Activated CD4-positive, alpha-beta memory T cell treated with anti-CD3 and anti-CD28 coated beads, Interleukin-2, amount 10 ng/mL, durations not matched to agents 7 days and 5 days (primary cell): Measurements from ENCODE around the gene C14orf132. TPM values are rescaled to one million over a fixed set of nuclear protein-coding genes. Genes with fewer than 3 reads are reported as not detected.
"Not testable (repeated sequence)": the region's sequence is repeated elsewhere in the genome, so short reads cannot be mapped to it uniquely, and the experiment has no call there.

Source experiments
- CTCF ChIA-PET: fragments of 350-600 bp; sonication (Branson Sonifier 250); formaldehyde crosslinking; loops from one replicate; lab custom pipeline; 2021; ENCODE audit warnings: antibody characterized with exemption, inconsistent platforms; lab: Charles Lee
- POLR2A ChIA-PET: fragments of 350-600 bp; sonication (Branson Sonifier 250); formaldehyde crosslinking; loops from one replicate; lab custom pipeline; 2021; ENCODE audit warnings: antibody characterized with exemption; lab: Charles Lee
- DNase-seq: peaks from one replicate; pipeline ENCODE4 v3.0.0-alpha.2; 2020
- H3K27ac Mint-ChIP-seq: one replicate; pipeline ENCODE4 v1.8.0; 2021; ENCODE audit warnings: mild to moderate bottlenecking, mixed read lengths
- H3K27me3 Mint-ChIP-seq: one replicate; pipeline ENCODE4 v1.8.0; 2021; ENCODE audit warnings: mixed read lengths
- H3K36me3 Mint-ChIP-seq: one replicate; pipeline ENCODE4 v1.8.0; 2021; ENCODE audit warnings: low read depth, mixed read lengths
- H3K4me1 Mint-ChIP-seq: one replicate; pipeline ENCODE4 v1.8.0; 2021; ENCODE audit warnings: mixed read lengths
- H3K4me3 Mint-ChIP-seq: one replicate; pipeline ENCODE4 v1.8.0; 2021; ENCODE audit warnings: mild to moderate bottlenecking, mixed read lengths
- H3K9me3 Mint-ChIP-seq: one replicate; pipeline ENCODE4 v1.8.0; 2021; ENCODE audit warnings: mixed read lengths
- total RNA-seq, 2 experiments: library from RNA; stranded (reverse); gene quantifications; one replicate each; pipeline ENCODE4 v1.2.3, GENCODE V29; 2021

C14orf132 gene
- total RNA-seq, 2 experiments from 2014 or later, result 1.1 to 1.2 TPM

GRCh38 chr14:96072076-96072475 lies 32.9 kb downstream of the C14orf132 start:
- ChIA-PET POLR2A (no interaction called here), CTCF (no interaction called here)
- no peaks in the 10 kb centered on the region for H3K36me3 Mint-ChIP-seq
- DNase-seq, result no peak
- H3K4me1 Mint-ChIP-seq, result no peaks in the 10 kb centered on the region
- H3K27ac Mint-ChIP-seq, result no peak overlapping the region
- no peaks in the 10 kb centered on the region for H3K9me3 Mint-ChIP-seq
- H3K4me3 Mint-ChIP-seq, result no peak overlapping the region
- H3K27me3 Mint-ChIP-seq, result peaks cover 12% of the 10 kb centered on the region

DNA sequence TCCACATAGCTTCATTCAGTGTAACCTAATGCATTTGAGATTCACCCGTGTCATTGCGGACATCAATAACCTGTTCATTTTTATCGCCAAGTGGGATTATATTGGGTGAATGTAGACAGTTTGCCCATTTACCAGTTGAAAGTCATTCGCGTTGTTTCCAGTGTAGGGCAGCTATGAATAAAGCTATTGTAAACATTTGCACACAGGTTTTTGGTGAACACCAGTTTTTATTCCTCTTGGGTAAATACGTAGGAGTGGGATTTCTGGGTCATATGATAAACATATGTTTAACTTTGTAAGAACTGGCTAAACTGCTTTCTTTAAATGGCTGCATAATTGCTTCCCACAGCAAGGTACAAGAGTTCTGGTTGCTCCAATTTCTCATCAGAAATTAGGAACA lies 33.6 kb downstream of the C14orf132 start:
- CTCF ChIA-PET, result no interaction called here
- no peaks in the 10 kb centered on the region for H3K4me1 Mint-ChIP-seq
- H3K27ac Mint-ChIP-seq, result no peak overlapping the region
- H3K27me3 Mint-ChIP-seq, result peaks cover 12% of the 10 kb centered on the region
- no peak for DNase-seq
- no peaks in the 10 kb centered on the region for H3K9me3 Mint-ChIP-seq
- POLR2A ChIA-PET, result no interaction called here
- H3K4me3 Mint-ChIP-seq, result no peak overlapping the region
- H3K36me3 Mint-ChIP-seq, result no peaks in the 10 kb centered on the region

GRCh38 chr14:96073260-96074039 lies 34.3 kb downstream of the C14orf132 start:
- H3K36me3 Mint-ChIP-seq, H3K9me3 Mint-ChIP-seq, H3K4me1 Mint-ChIP-seq, H3K27ac Mint-ChIP-seq, DNase-seq, POLR2A ChIA-PET, CTCF ChIA-PET, H3K4me3 Mint-ChIP-seq: not testable (repeated sequence)
- H3K27me3 Mint-ChIP-seq, result peaks cover 12% of the 10 kb centered on the region

- CTCF ChIA-PET, result no interaction called here
- H3K27me3 Mint-ChIP-seq, result peaks cover 12% of the 10 kb centered on the region
- no peak for DNase-seq
Observed at GRCh38 chr14:96077983-96078624, 38.9 kb downstream of the C14orf132 start.

GRCh38 chr14:96078625-96079016 lies 39.5 kb downstream of the C14orf132 start:
- Mint-ChIP-seq H3K4me1 (no peaks in the 10 kb centered on the region), H3K27ac (no peak overlapping the region), H3K9me3 (no peaks in the 10 kb centered on the region), H3K36me3 (no peaks in the 10 kb centered on the region), H3K4me3 (no peak overlapping the region), H3K27me3 (peaks cover 11% of the 10 kb centered on the region)
- CTCF ChIA-PET, result no interaction called here
- no peak for DNase-seq
- POLR2A ChIA-PET, result no interaction called here

More at GRCh38 chr14:96077983-96078624, 38.9 kb downstream of the C14orf132 start:
- Mint-ChIP-seq H3K27ac (no peak overlapping the region), H3K4me3 (no peak overlapping the region), H3K9me3 (no peaks in the 10 kb centered on the region), H3K36me3 (no peaks in the 10 kb centered on the region), H3K4me1 (no peaks in the 10 kb centered on the region)
- POLR2A ChIA-PET, result no interaction called here

DNA sequence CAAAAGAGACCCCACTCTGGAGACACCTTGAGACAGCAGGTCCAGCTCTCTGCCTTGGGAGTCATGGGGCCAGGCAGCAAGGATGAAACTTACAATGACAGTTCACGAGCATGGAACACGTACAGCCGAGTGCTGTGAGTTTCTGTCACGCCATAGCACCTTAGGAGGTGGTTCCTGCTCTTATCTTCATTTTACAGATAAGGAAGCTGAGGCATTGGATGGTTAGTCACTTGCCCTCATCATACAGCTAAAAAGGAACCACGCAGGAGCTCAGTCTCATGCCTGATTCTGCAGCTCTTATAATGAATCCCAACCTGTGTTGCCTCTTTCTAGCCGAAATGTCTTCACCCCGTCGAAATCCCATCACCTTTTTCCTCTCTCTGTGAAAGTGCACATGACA lies 39.9 kb downstream of the C14orf132 start:
- POLR2A ChIA-PET, result no interaction called here

DNA sequence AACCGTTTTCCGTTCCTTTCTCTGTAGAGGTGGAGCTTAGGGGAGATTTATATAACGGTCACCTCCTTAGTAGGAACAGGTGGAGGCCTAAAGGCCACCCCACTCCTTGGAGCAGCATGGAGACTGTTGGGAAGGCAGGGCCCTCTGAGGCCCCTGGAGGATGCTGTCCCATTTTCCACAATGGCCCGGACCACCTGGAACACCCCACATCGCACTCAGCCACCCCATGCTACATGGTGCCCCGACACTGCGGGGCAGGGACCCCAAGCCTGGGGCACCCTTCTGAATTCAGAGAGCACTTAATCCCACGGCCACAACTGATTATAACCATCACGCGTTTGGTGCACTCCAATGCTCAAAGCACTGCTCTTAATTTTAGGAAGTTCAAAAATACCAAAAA lies 41.4 kb downstream of the C14orf132 start:
- peaks cover 2% of the 10 kb centered on the region for H3K27me3 Mint-ChIP-seq
- no peak overlapping the region for H3K27ac Mint-ChIP-seq
- DNase-seq, result no peak
- no peaks in the 10 kb centered on the region for H3K9me3 Mint-ChIP-seq
- POLR2A ChIA-PET, result no interaction called here
- H3K4me1 Mint-ChIP-seq, result no peaks in the 10 kb centered on the region
- no peak overlapping the region for H3K4me3 Mint-ChIP-seq
- H3K36me3 Mint-ChIP-seq, result no peaks in the 10 kb centered on the region
- CTCF ChIA-PET, result no interaction called here

More for the DNA sequence above, 39.9 kb downstream of the C14orf132 start:
- CTCF ChIA-PET, result no interaction called here
- no peak overlapping the region for H3K4me3 Mint-ChIP-seq
- no peaks in the 10 kb centered on the region for H3K9me3 Mint-ChIP-seq
- H3K27me3 Mint-ChIP-seq, result peaks cover 7% of the 10 kb centered on the region
- DNase-seq, result no peak
- H3K4me1 Mint-ChIP-seq, result no peaks in the 10 kb centered on the region
- H3K27ac Mint-ChIP-seq, result no peak overlapping the region
- H3K36me3 Mint-ChIP-seq, result no peaks in the 10 kb centered on the region

DNA sequence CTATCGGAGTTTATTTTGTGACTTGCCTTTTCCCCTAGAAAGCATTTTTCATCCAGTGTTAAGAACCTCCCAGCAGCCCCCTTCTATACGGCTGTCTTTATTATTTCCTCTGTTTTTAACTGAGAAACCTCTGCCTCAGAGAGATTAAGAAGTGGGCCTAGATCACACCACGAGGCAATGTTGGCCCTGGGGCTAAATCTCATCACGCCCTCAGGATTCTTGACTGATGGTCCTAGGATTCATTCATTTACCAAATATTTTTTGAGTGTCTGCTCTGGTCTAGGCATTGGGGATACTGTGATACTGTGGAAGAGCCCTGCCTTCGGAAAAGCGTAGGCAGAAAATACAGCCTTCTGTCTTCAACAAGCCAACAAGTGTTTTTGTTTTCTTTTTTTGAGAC lies 42.1 kb downstream of the C14orf132 start:
- Mint-ChIP-seq H3K4me1 (no peaks in the 10 kb centered on the region), H3K27me3 (peaks cover under 1% of the 10 kb centered on the region), H3K4me3 (no peak overlapping the region), H3K27ac (no peak overlapping the region), H3K36me3 (no peaks in the 10 kb centered on the region), H3K9me3 (no peaks in the 10 kb centered on the region)
- CTCF ChIA-PET, result no interaction called here
- POLR2A ChIA-PET, result no interaction called here
- no peak for DNase-seq

DNA sequence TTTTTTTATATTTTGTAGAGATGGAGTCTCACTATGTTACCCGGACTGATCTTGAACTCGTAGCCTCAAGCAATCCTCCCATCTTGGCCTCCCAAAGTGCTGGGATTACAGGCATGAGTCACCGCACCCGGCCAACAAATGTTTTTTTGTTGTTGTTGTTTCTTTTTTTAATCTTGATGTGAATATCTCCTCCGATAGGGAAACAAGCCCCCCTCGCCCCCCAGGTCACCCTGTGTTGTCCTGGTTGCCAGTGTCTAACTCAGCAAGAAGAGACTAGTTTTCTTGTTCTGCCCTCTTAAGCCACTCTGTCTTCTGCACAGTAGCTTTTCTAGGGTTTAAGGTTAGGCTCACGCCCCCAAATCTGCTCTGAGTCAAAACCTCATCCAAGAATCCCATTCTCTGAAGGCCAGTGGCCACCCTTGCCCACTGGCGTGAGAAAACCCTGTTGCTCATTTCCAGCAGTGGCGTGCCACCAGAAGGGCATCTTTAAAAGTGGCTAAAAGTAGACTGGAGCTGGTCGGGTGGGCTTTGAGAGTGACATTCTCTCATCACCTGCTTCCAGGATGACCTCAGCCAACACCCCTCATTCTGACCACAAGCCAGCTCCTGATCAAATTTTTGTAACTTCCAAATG lies 42.7 kb downstream of the C14orf132 start:
- Mint-ChIP-seq H3K9me3 (no peaks in the 10 kb centered on the region), H3K4me1 (no peaks in the 10 kb centered on the region), H3K4me3 (no peak overlapping the region), H3K27me3 (no peaks in the 10 kb centered on the region), H3K36me3 (no peaks in the 10 kb centered on the region), H3K27ac (no peak overlapping the region)
- POLR2A ChIA-PET, result no interaction called here
- CTCF ChIA-PET, result no interaction called here
- DNase-seq, result no peak

DNA sequence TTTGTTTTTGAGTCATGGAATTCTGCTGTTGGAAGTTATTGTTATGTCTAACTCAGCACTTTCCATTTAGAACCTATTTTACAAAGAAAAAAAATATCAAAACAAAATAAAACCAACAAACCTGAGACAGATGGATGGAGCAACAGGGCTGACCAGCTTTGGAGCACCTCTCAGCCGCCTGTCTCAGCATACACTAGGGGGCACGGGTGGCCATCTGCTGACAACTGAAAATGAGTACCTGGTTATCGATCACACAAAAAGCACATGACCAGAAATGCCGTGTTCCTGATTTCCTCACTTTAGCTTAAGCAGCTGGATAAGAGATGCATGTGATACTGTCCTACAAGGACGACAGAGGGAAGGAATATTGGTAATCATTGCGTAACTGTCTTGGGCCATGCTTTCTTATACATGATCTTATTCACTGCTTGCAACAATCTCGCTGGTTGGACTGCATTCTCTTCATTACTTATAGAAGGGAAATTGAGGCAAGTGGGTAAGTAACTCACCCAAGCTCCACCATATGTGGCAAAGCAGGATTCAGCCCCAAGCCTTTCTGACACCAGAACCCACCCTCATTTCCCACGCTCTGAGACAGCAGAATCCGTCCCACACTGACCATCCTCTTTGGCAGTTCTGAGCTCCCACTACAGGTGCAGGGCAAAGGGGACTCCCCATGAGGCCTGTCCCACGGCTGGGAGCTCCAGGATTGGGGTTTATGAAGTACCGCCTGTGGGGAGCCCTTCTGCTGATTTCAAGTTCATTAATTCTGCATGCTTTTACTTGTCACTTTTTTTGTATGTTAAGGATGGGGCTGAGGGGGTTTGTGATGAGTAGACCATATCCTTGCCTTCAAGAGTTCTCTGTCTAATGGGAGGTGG lies 43.5 kb downstream of the C14orf132 start:
- no peaks in the 10 kb centered on the region for H3K4me1 Mint-ChIP-seq
- no peak overlapping the region for H3K27ac Mint-ChIP-seq
- DNase-seq, result no peak
- H3K27me3 Mint-ChIP-seq, result no peaks in the 10 kb centered on the region
- ChIA-PET CTCF (no interaction called here), POLR2A (no interaction called here)
- H3K4me3 Mint-ChIP-seq, result no peak overlapping the region
- no peaks in the 10 kb centered on the region for H3K36me3 Mint-ChIP-seq
- no peaks in the 10 kb centered on the region for H3K9me3 Mint-ChIP-seq

- Mint-ChIP-seq H3K36me3 (no peaks in the 10 kb centered on the region), H3K4me1 (no peaks in the 10 kb centered on the region), H3K4me3 (no peak overlapping the region), H3K27ac (no peak overlapping the region), H3K27me3 (no peaks in the 10 kb centered on the region), H3K9me3 (no peaks in the 10 kb centered on the region)
- POLR2A ChIA-PET, result no interaction called here
- CTCF ChIA-PET, result no interaction called here
- no peak for DNase-seq
Observed at GRCh38 chr14:96083667-96084320, 44.6 kb downstream of the C14orf132 start.

GRCh38 chr14:96084796-96085195 lies 45.6 kb downstream of the C14orf132 start:
- H3K4me3 Mint-ChIP-seq, result no peak overlapping the region
- CTCF ChIA-PET, result no interaction called here
- no peaks in the 10 kb centered on the region for H3K36me3 Mint-ChIP-seq
- no peaks in the 10 kb centered on the region for H3K4me1 Mint-ChIP-seq
- no peak for DNase-seq
- H3K27ac Mint-ChIP-seq, result no peak overlapping the region
- no peaks in the 10 kb centered on the region for H3K9me3 Mint-ChIP-seq
- POLR2A ChIA-PET, result no interaction called here
- H3K27me3 Mint-ChIP-seq, result no peaks in the 10 kb centered on the region
